GM21528 (cell line): ENCODE data around the gene APBB1IP.
"Not testable (repeated sequence)": the region's sequence is repeated elsewhere in the genome, so short reads cannot be mapped to it uniquely, and the experiment has no call there.

Source experiments
- ATAC-seq: cut with Tn5 transposase; IDR thresholded peaks from one replicate; pipeline ENCODE4 v1.9.1; 2021; ENCODE audit warnings: mild to moderate bottlenecking, moderate library complexity; ENCODE audit not compliant: unreplicated experiment, low FRiP score

Gene APBB1IP

GRCh38 chr10:26475386-26475785 lies 37.2 kb downstream of the APBB1IP start:
- ATAC-seq, result no peak

- ATAC-seq, result no peak
Measured at GRCh38 chr10:26477501-26477900, 39.4 kb downstream of the APBB1IP start.

- ATAC-seq, result no peak
Measured at GRCh38 chr10:26478061-26478460, 39.9 kb downstream of the APBB1IP start.

DNA sequence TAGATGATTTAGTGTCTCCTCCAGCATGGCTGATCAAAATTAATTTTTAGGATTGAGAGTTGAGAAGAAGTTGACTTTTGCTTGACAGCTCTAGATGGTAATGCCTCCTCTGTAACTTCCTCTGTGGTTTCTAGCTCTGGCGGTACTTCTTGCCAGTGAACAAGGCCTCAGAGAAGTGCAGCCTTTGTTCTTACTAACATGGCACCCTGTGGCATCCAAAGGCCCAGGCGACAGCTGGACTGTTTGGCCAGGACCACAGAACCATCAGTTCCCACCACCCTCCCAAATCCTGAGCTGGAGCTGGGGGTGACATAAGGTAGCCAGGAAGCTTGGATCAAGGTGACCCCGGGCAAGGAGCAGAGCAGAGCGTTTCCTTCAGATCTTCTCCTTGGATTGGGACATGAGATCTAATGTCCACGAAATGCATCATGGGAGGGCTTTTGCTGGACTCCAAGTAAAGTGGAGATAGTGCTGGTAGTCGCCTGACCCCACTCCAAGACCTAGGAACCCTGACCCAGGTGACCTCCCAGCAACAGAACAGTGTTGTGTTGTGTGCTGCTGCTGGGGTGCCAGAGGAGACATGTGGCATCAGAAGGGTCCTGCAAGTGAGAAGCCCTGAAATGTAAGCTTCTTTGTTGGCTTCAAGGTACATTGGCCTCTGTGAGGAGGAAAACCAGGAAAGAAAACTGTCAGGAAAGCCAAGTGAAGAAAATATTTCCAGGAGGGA lies 41.8 kb downstream of the APBB1IP start:
- peak; percentile 46 for ATAC-seq

GRCh38 chr10:26481315-26481692 lies 43.2 kb downstream of the APBB1IP start:
- no peak for ATAC-seq

- peak; percentile 45 for ATAC-seq
Measured at GRCh38 chr10:26481914-26482550, 43.9 kb downstream of the APBB1IP start.

DNA sequence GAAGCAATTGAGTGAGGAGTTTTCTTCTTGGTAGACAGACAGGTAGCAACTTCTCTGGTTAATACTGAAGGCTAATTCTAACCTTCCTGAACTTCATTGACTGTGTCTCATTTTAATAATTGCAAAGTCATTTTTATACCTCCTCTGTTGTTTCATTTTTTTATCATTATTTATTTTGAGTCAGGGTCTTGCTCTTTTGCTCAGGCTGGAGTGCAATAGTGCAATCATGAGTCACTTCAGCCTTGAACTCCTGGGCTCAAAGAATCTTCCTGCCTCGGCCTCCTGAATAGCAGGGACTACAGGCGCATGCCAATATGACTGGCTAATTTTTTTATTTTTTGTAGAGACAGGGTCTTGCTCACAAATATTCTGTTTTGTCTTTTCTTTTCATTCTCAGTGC lies 45.4 kb downstream of the APBB1IP start:
- no peak for ATAC-seq

- no peak for ATAC-seq
Measured at GRCh38 chr10:26485150-26485941, 47.2 kb downstream of the APBB1IP start.

GRCh38 chr10:26486304-26486703 lies 48.2 kb downstream of the APBB1IP start:
- ATAC-seq, result no peak

GRCh38 chr10:26486990-26487850 lies 49.1 kb downstream of the APBB1IP start:
- ATAC-seq, result peak; percentile 75

GRCh38 chr10:26488344-26488743 lies 50.2 kb downstream of the APBB1IP start:
- ATAC-seq, result no peak

DNA sequence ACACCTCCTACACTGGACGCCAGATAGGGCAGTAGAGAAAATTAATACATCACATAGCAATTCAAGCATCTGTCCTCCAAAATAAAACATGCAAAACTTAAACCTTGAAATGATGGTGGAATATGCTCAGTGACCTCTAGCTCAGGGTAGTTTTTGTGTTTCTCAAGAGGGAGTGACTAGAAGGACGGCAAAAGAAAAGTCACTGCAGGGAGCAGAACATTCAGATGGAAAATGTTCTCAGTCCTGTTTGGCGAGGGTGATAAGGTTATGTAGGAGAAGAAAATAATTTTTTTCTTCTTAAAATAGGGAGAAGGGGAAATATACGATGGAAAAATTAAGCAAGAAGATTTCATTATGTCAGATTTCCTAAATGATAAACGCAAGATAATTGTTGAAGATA lies 50.9 kb downstream of the APBB1IP start:
- no peak for ATAC-seq

DNA sequence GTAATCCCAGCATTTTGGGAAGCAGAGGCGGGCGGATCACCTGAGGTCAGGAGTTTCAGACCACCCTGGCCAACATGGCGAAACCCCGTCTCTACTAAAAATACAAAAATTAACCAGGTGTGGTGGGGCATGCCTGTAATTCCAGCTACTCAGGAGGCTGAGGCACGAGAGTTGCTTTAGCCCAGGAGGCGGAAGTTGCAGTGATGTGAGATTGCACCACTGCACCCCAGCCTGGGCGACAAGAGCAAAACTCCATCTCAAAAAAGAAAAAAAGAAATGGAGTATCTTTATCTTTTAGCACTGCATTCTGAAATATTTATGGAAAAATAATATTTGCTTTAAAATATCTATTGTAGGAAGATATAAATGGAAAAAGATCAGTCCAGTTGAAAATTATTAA lies 52.2 kb downstream of the APBB1IP start:
- not testable (repeated sequence) for ATAC-seq

GRCh38 chr10:26491276-26491675 lies 53.1 kb downstream of the APBB1IP start:
- no peak for ATAC-seq

DNA sequence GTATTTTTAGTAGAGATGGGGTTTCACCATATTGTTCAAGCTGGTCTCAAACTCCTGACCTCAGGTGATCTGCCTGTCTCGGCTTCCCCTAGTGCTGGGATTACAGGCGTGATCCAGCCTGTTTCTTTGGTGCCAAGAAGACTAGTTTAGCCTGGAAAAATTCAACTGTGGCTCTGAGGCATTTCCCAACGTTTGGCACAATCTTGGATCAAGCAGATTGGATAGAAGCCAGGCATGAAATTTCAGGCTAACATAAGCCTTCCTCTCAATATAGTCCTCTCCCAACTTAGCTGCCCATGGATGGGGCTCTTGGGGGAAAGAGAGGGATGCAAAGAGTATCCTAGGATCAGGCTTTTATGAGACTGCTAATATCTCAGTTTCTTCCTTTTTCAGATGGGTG lies 53.8 kb downstream of the APBB1IP start:
- no peak for ATAC-seq

- ATAC-seq, result not testable (repeated sequence)
Measured at GRCh38 chr10:26492725-26493124, 54.6 kb downstream of the APBB1IP start.

- no peak for ATAC-seq
Measured at GRCh38 chr10:26494018-26494417, 55.9 kb downstream of the APBB1IP start.

DNA sequence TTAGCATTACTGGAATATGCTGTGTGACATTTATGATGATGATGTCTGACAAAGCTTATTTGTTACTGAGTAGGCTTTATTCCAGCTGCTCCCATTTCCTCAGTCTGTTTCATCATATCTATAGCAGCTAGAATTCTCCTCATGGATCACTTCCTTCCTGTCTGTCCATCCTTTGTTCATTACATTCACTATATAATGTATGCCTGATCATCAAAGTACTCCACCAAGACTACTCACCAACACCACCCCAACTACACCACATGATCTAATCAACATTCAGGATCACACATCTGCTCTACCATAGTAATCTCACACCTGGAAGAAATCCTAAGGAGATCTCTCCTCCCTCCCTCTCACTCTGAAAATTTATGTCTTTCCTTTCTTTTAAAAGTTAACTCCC lies 61.3 kb downstream of the APBB1IP start:
- ATAC-seq, result no peak

GRCh38 chr10:26502986-26503385 lies 64.8 kb downstream of the APBB1IP start:
- ATAC-seq, result no peak

DNA sequence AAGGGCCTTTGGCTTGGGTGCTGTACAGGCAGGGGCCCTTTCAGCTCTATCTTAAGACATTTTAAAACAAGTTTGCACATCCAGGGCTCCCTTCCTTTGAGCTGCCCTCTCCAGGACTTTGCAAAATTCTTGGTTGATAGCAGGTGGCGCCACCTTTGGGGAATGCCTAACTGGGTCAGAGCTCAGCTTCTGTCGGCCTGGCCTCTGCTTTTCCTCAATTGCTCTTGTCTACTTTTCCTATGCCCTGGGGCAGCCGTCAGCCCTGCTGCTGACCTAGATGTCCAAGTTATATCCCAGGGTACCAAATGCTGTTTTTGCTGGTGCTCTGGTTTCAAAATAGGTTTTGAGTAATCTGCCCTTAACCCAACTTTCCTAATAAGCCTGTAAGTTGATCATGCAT lies 65.8 kb downstream of the APBB1IP start:
- ATAC-seq, result no peak

DNA sequence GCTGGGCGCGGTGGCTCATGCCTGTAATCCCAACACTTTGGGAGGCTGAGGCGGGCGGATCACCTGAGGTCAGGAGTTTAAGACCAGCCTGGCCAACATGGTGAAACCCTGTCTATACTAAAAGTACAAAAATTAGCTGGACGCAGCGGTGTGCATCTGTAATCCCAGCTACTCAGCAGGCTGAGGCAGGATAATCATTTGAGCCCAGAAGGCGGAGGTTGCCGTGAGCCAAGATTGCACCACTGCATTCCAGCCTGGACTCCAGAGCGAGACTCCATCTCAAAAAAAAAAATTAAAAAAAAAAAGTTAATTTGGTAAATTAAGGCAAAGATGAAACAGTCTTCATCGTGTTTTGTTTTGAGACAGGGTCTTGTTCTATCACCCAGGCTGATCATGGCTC lies 66.3 kb downstream of the APBB1IP start:
- ATAC-seq, result not testable (repeated sequence)
